DMS153 (cell line): ENCODE measurements around the gene AFAP1.

Experiments used
- DNase-seq: peaks from one replicate; lab custom pipeline; 2025; lab: John Stamatoyannopoulos, UW

The AFAP1 gene

DNA sequence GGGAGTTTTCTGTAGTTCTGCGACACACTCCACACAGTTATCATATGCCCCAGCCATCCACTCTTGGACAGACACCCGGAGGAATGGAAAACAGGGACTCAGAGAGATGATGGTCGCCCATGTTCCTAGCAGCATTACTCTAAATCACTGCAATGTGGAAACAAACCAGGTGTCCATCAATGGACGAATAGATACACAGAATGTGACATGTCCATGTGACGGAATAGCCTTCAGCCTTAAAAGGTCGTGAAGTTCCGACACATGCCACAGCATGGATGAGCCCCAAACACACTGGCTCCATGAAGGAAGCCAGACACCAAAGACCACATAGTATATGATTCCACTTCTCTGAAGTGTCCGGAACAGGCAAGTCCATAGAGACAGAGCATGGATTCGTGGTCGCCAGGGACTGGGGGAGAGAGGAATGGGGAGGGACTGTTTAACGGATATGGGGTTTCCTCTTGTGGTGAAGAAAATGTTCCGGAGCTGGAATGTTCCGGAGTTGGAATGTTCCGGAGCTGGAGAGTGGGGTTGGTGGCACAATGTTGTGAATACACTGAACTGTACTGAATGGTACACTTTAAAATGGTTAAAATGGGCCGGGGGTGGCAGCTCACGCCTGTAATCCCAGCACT is 28.7 kb upstream of the AFAP1 start:
- no peak for DNase-seq

DNA sequence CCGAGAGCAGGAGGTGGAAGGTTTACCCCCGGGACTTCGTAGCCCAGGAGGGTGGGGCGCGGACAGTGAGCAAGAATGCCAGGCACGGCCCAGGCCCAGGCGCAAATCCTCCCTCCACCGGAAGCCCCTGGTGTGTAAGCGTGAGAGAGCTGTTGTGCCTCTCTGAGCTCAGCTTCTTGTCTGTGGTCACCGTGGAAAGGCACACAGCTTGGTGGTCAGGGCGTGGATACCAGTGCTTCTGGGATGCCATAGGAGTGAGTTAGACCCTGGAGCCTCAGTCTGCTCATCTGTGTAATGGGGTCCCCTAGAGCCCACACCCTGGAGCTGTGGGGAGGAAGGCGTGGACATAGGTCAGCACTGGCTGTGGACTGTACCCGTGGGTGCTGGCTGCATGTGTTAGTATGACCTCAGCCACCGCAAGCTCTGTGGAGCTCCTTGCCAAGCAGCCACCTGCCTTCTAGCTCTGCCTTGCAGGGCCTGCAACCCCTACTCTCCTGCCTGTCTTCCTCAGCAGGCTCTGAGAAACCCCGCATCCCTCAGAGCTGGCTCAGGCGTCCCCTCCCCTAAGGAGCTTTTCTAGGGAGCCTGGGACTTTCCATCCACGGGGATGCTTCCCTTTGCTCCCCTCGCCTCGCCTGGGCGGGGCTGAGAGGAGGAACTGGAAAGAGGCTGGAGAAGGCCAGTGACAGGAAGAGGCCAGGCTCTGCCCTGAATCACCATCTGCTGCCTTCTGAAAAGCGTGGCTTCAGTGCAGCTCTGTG is 28.0 kb upstream of the AFAP1 start:
- DNase-seq, result no peak

DNA sequence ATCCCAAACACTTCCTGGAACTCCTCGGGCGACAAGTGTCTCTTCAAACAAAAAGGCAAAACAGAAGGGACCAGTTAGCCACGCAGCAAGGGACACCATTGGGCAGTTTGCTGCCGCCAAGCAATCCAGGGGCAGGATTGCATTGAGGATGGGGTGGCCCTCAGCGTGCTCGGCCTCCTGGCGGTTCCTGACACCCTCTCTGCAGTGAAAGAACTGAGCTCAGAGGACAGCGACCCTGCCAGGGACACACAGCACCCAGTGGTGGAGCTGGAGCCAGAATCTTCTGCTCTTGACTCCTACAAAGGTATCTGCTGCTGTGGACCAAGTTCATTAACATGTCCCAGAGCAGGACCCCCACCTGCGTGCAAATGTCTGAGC is 27.4 kb upstream of the AFAP1 start:
- DNase-seq, result no peak

DNA sequence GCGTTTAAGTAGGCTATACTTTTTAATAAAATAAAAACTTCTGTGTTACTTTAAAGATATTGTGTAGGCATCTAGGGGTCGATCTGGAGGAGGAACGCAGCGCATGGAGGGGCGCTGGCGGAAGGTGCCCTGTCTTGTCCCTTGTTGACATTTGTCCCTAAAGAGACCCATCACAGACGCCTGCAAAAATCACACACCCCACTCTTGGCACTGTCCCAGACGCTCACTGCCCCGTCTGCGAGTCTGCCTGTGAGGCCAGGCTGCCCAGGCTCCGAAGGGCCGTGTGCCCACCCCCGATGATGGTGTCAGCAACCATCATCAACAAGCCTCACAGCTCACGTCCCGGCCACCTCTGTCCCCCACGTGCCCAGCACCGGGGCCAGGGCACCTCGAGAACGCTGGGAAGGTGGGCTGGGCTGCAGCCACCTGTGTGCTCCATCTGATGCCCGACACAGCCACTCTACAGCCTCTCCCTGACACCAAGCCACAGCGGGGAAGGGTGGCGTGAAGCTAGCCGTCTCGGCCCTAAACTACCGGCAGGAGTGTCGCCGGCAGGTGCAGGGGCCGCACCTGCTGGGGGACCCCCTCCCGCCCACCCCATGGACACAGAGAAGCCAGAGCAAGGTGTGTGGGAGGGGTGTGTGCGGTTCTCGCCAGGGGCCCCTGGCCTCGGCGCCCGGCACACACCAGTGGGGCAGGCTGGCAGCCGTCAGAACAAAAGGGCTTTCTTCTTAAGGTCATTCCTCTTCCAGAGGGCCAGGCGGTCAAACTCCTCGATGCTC is 26.8 kb upstream of the AFAP1 start:
- no peak for DNase-seq

DNA sequence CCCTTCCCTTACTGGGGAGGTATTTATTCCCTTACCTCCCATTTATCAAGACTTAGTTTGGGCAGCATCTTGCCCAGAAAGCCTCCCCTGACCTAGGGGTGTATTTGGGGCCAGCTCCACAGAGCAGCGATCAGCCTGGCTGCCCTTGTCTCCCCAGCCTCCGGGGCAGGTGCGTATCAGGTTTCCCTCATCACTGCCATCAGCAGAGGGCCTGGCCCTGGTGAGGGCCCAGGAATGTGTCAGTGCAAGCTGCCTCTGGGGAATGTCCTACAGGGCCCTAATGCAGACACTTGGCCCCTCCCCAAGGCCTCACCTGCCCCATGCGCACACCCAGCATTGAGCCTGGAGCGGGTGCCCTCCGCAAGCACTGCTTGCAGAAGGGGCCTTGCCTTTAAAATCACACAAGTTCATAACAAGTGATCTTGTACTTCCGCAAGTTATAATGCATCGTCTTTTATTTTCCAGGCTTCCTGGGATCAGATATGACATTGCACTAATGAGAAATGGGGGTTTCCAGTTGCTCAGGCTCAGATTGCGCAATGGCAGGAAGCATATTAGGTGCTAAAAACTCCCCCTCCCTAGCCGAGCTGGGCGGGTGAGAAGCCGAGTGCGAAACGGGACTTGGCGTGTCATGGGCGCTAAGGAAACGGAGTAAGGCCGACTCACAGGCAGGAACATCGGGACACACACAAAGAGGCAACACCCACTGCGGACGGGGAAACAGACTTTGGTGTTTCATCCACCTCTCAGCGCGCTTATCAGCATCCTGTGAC is 25.4 kb upstream of the AFAP1 start:
- no peak for DNase-seq

DNA sequence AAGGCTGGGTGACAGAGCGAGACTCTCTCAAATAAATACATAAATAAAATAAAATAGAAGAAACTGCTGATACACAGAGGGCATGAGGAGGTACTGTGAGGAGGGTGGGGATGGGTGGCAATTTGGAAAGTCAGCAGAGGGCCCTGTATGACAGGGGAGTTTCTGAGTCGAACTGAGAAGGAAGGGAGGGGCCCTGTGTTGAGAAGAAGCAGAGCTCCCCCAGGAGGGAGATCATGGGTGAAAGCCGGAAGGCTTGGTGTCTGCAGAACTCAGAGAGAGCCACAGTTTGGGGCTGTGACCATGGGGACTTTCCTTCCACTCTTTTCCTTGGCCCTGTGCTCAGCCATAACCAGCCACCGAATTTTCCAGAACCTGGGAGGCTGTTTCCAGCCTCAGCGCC is 24.8 kb upstream of the AFAP1 start:
- no peak for DNase-seq

DNA sequence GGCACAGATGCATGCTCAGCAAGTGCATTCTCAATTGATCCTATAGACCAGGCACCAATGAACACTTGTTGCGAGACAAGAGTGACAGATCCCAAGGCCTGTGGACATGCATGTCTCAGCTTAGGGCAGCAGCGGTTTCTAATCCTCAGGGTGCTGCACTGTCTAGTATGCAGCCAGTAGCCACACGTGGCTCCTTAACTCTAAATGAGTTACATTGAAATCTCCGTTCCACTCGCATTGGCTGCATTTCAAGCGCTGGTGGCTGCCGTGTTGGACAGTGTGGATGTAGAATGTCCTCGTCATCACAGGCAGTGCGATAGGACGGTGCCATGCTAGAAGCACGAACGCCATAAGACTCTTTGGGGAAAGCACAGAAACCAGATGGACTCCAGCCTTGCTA is 24.0 kb upstream of the AFAP1 start:
- DNase-seq, result no peak

DNA sequence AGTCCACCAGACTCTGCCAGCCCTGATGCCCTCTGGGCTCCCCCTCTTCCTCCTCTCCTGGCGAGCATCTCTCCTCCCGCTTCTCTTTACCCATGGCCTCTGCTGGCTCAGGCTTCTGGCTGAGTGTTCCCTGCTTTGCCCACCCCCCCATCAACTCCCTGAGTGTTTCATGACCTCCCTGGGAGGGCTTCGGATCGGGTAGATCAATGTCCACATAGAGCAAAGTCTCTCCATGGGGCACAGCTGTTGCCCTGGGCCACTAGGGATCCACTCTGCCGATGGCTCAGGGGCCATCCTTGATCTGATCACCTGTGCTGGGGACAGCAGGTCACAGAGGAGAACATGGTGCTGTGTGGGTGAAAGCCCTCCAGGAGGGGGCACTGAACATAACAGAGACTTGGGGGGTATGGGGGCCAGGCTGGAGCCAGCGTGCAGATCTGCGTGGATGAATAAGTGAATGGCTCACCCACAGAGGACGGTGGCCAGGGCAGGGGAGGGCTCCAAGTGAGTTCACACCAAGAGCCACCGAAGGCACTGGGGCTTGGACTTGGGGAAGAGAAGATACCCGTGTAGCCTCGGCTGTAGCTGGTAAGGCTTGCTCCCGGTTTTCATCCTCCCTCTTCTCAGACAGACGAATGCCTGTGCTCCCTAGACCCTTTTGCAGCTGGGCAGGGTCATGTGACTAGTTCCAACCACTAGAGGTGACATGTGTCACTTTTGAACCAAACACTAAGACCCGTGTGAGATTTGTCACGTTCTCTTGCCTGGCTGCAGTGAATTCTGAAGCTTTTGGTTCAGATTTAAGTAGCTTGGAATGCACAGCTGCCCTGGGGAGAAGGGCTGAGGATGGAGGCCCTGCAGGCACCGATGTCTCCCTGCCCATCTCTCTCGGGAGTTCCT is 23.2 kb upstream of the AFAP1 start:
- no peak for DNase-seq

DNA sequence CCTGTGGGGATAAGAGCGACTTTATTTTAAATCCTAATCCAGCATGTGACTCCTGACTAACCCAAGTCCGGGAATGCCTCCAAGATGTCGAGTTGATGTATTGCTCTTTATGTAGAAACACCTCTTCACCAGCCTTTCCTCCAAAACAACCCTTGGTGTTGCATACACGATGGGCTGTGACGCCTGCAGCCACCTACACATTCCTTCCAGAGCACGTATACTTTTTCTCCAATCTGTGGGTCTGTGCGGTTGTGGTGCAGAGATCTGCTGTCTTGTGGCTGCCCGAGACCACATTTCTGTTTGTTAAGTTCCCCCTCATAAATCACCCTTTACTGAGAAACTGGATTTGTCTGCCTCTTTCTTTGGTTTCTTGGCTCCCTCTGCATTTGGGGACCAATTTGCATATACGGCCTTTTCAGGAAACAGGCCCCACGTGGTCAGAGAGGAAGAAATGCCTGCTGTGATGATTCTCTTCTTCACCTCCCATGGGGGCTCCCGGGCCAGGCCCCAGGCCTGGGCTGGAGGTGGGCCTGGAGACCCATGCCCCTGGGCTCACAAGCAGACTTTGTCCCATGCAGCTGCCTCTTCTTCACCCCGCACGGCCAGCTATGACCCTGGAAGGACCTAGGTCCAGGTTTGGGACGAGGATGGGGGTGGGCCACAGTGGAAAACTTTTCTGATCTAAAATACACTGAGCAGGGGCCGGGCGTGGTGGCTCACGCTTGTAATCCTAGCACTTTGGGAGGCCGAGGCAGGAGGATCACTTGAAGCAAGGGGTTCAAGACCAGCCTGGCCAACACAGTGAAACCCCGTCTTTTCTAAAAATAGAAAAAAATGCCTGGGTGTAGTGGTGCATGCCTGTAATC is 21.4 kb upstream of the AFAP1 start:
- no peak for DNase-seq

DNA sequence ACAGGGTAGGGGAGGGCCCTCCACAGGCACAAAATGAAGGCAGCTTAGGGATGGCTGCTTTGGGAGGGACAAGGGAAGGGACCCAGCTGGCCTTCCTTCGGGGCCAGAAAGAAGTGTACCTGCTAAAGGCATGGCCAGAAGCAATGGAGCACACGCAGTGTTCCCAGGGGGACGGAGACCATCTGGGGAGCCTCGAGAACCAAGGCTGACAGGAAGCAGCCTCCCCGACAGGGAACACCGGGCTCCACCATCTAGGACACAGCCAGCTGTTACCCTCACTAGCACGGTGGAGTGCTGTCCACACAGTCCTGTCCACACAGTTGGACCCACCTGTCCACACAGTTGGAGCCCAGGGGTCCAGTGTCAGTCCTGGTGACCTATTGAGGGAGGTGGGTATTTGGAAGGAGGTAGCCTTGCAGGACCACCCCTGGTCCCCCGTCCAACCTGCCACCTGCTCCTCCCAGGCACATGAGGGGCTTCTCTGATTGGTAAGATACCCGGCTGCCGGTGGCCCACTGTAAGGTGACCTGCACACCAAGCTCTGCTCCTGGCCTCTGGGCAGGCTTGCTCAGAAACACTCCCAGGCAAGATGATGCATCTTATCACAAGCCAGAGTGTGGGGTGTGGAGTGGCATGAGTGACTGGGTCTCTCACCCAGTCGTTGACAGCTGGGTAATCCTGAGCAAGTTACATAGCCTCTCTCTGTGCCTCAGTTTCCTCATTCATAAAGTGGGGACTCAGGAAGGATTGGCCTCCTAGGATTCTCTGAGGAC is 20.5 kb upstream of the AFAP1 start:
- no peak for DNase-seq

DNA sequence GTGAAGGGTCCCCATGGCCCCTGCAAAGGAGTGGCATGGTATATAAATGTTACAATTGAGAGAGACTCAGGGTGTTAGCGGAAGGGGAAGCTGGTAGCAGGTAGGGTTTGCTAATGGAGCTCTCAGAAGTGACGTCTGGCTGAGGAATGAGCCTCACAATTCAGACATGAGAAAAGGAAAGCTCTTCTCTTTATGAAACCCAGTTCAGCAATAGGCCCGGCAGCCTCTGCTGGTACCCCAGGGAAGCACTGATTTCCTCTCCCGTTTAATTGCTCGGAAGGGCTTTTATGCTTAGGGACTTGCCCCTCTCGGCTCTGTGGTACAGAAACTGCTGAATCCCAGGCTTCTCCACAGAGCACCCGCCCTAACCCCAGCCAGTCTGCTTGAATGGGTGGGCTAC is 19.4 kb upstream of the AFAP1 start:
- DNase-seq, result no peak

DNA sequence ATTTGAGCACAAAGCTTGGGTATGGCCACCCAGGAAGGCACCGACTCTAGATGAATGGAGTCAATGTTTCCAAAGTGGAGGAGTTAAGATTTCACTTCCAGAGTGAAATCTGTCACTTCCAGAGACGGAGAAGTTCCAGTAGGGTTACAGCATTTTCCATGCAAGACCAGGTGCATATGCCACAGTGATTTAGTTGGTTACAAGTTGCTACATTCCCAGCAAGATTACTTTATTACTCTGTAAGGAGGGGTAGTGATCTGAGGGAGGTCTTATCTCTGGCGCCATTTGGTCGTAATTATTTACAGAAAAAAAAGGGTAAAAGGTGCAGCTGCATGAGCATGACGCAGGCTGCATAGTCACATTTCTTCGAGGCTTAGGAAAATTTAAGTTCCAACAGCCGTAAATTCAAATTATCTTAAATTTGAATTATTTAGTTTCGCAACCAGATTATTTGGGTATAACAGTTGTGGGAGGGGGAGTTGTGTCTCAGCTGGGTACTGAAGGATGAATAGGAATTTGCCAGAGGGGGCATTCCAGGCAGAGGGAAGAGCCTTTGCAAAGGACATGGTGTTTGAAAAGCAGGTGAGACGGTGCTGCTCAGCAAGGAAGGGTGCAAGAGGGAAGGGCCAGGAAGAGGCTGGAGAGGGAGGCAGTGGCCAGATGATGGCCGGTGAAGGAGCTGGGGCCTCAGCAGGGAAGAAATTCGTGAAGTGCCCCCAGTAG is 17.4 kb upstream of the AFAP1 start:
- no peak for DNase-seq

DNA sequence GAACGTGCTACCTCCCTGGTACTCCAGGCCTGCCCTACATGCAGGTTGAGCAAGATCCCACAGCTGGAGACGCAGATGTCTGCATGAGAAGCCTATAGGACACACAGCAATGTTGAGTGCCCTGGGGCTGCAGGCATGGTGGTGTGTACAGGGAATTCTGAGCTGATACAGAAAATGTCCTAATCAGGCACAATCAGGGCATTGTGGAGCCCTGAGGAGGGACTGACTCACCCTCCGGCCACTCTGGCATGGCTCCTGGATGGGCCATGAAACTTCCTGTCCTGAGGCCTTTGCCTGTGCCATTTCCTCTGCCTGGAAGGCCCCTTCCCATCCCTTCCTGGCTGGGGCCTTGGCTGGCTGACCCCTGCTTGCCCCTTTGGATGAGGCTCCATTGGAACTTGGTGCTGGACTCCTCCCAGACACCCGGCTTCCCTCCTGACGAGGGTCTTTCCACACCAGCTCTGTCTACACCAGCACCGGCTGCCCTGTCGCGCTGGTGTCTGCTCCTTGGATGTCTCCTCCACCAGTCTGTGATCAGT is 16.7 kb upstream of the AFAP1 start:
- DNase-seq, result no peak

DNA sequence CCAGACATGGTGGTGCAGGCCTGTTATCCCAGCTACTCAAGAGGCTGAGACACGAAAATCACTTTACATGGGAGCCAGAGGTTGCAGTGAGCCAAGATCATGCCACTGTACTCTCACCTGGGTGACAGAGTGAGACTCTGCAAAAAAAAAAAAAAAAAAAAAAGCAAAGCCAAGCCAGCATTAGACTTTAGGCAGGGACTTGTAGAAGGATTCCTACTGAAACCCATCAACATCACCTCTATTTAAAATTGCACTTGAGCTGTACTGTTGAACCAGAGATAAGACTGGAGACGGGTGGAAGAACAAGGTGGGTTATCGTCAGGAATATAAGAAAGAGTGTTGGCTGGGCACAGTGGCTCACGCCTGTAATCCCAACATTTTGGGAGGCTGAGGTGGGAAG is 15.7 kb upstream of the AFAP1 start:
- no peak for DNase-seq

DNA sequence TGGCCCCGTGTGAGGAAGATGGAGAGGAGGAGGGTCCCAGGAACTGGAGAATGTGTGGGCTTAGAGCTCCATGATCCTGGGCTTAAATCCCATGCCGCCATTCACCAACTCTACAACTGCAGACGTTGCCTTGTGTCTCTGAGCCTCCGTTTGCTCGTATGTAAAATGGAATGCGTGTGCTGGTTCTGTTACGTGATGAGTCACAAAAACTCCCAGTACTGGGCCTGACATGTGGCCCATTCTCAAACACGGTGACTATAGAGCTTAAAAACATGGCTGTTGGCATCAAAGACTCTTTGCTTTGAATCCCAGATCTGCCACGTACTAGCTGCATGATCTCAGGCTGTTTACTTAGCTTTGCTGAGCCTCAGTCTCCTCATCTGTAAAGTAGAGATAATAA is 13.0 kb upstream of the AFAP1 start:
- no peak for DNase-seq

DNA sequence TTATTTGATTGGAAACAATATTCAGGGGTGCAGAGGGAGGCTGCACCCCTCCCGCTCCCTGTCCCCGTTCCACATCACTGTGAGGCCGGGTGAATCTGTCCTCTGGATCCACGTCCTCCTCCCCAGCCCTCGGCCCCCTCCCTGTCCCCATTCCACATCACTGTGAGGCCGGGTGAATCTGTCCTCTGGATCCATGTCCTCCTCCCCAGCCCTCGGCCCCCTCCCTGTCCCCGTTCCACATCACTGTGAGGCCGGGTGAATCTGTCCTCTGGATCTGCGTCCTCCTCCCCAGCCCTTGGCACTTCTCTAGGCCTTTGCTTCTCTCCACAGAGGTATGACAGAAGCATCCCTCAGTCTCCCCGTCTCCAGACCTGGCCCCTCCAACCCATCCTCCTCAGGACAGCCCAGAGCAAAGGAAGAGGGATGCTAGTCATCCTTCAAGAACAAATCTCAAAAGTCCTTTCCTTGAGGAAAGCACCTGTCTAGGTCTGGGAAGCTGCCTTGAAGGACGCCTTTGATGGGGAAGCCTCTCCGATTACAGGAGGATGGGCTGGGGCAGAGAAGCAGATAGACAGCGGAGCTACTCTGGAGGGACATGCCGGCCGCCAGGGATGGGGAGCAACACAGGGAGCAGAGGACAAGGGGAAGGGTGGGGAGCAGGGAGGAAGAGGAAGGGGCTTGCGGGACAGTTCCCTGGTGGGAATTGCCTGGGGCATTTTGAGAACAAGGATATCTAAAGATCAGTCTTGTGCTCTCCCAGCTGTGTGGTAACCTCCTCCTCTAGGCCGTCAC is 10.8 kb upstream of the AFAP1 start:
- no peak for DNase-seq

DNA sequence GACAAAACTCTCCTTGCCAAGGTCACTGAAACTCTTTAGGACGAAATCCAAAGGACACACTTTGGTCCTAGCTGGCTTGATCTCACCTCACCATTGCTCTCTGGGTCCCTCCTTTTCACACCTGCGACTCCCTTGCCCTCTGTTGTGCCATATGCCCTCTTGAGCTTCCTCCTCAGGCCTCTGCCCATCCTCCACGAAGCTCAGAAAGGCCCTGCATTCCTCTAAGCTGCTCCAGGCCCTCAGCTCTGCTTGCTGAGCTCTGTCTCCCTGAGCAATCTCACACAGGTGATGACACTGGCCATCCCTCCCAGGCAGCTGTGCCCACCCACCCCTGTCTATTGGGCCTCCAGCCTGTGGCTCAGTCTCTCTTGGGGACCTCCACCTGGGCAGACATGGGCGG is 10.1 kb upstream of the AFAP1 start:
- DNase-seq, result no peak

DNA sequence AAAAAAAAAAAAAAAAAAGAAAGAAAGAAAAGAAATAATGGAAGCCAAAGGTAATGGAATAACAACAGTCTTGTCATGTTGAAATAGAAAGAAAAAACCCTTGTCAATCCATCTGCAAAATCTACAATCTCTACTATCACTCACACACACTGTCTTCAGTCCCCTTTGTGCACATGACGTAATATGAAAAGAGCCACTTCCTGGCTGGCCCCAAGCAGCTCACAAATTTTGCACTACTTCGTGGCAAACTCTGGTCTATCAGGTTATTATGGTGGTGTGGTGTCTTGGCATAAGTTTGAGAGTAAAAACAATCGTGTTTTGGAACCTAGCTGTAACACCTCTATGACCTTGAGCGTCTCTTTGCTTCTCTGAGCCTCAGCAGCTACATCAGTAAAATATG is 8.3 kb upstream of the AFAP1 start:
- no peak for DNase-seq
